VCaP (cell line): Measurements from ENCODE around the gene ZC3H8.

Experiments used
- H3K27ac ChIP-seq: fragments of 450-650 bp; 2 replicates; pipeline ENCODE4 v1.5.1; 2017
- CTCF ChIP-seq: fragments of 450-650 bp; conservative IDR thresholded peaks from 2 replicates; pipeline ENCODE4 v1.5.1; 2017; ENCODE audit warnings: mild to moderate bottlenecking, moderate library complexity

Gene ZC3H8

GRCh38 chr2:112256654-112257053 lies 1.8 kb upstream of the ZC3H8 start:
- H3K27ac ChIP-seq, result no peak overlapping the region
- no peak for TF ChIP-seq CTCF

- H3K27ac ChIP-seq, result no peak overlapping the region
- no peak for TF ChIP-seq CTCF
Measured at GRCh38 chr2:112255875-112256274, 1.0 kb upstream of the ZC3H8 start.

GRCh38 chr2:112253261-112253815 lies 1.5 kb downstream of the ZC3H8 start:
- no peak overlapping the region for H3K27ac ChIP-seq
- TF ChIP-seq CTCF, result no peak

- H3K27ac ChIP-seq, result no peak overlapping the region
- TF ChIP-seq CTCF, result no peak
Measured at GRCh38 chr2:112251271-112251670, 3.6 kb downstream of the ZC3H8 start.

DNA sequence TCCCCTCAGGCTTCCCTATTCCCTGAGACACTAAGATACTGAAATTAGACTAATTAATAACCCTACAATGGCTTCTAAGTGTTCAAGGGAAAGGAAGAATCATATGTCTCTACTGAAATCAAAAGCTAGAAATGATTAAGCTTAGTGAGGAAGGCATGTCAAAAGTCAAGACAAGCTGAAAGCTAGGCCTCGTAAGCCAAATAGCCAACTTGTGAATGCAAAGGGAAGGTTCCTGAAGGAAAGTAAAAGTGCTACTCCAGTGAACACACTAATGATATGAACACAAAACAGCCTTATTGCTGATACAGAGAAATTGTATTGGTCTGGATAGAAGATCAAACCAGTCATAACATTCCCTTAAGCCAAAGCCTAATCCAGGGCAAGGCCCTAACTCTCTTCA lies 10.0 kb downstream of the ZC3H8 start:
- TF ChIP-seq CTCF, result no peak

DNA sequence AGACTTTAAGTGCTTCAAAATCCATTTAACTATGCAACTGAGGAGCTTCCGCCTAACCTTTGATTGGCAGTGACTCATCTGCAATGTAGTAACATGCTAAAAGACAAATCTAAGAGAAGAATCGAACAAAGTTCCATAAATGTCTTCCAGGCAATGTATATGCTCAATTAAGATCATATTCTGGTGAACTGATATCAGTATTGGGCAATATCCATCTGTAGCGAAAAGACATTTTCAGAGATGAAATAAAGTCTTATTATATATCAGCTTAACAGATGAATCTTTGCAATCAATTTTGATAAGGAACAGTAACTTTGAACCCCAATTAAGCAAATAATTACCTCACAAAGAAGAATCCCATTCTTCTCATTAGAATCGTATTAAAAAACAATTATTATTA lies 11.6 kb downstream of the ZC3H8 start:
- no peak for TF ChIP-seq CTCF
- H3K27ac ChIP-seq, result no peak overlapping the region

More for the DNA sequence above, 10.0 kb downstream of the ZC3H8 start:
- H3K27ac ChIP-seq, result no peak overlapping the region

DNA sequence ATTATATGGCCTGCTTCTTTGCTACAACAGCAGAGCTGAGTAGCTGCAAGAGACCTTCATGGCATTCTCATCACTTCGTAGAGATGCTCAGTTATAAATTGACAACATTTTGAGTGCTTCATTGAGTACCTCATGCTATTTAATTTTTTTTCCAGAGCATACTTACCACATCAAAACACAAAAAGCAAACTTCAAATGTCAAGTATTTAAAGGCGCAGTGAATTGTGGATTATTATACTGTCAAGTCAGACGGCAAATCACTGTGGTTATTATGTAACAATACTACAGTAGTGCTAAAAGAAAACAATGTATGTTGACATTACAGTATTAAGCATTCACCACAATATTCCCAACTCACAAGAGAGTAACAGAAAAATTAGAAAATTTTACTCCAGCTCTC lies 12.5 kb downstream of the ZC3H8 start:
- no peak for TF ChIP-seq CTCF
- no peak overlapping the region for H3K27ac ChIP-seq

- no peak for TF ChIP-seq CTCF
- H3K27ac ChIP-seq, result no peak overlapping the region
Measured at GRCh38 chr2:112239862-112240261, 15.0 kb downstream of the ZC3H8 start.
